Stimulated activated memory B cell treated with anti-CD40 and anti-IgM and Interleukin-4, amounts not matched to agents 10 μg/mL and 1 μg/mL and 100 μg/mL, for 72 hours (primary cell): Measurements from ENCODE around the gene PBX3.

ENCODE experiments used
- ATAC-seq: fragments of 150-1000 bp; cut with Tn5 transposase; 2 replicates; pipeline ENCODE4 v1.10.0; 2021
- H3K27ac Mint-ChIP-seq: one replicate; pipeline ENCODE4 v1.8.0; 2022; ENCODE audit warnings: mild to moderate bottlenecking, mixed read lengths
- H3K27me3 Mint-ChIP-seq: one replicate; pipeline ENCODE4 v1.8.0; 2022; ENCODE audit warnings: mixed read lengths
- H3K36me3 Mint-ChIP-seq: one replicate; pipeline ENCODE4 v1.8.0; 2022; ENCODE audit warnings: mixed read lengths
- H3K4me1 Mint-ChIP-seq: one replicate; pipeline ENCODE4 v1.8.0; 2022; ENCODE audit warnings: mixed read lengths
- H3K4me3 Mint-ChIP-seq: one replicate; pipeline ENCODE4 v1.8.0; 2022; ENCODE audit warnings: mild to moderate bottlenecking, moderate library complexity, mixed read lengths
- H3K9me3 Mint-ChIP-seq: one replicate; pipeline ENCODE4 v1.8.0; 2022; ENCODE audit warnings: mixed read lengths

The PBX3 gene

DNA sequence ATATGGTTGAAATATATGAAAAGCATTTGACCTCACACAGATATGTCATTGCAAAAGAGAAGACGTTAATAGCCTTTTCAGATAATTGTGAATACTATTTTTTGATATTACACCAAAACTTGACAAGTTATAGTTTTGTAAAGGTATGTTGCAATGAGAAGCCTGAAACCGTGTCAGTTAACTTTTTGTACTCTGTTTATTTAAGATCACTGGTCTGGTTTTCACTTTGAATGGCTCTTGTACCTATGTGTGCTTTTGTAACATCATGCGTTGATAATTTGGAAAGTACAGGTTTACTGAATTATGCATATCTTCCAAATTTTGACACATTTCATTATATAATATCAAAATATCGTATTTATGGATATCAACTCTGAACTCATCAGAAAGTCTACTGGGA is 177.2 kb downstream of the PBX3 start:
- no peak for ATAC-seq

DNA sequence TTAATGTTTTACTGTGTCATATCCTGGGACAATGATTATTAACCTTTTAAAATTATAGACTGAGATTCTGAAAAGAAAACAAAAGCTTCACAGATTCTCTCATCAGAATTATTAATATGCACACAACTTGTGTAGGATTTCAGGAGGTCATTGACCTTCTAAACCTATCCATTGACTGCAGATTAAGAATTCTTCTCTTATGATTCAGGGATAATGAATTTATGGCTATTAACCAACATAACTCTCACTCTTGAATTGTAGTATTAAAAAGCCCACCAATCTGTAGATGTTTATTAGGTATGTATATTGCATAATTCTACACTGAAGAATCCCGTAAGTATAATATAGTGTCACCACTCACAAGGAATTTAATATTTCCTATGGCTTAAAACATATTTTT is 179.8 kb downstream of the PBX3 start:
- H3K4me1 Mint-ChIP-seq, result no peaks in the 10 kb centered on the region
- ATAC-seq, result no peak
- H3K9me3 Mint-ChIP-seq, result no peaks in the 10 kb centered on the region
- H3K27me3 Mint-ChIP-seq, result no peaks in the 10 kb centered on the region
- no peak overlapping the region for H3K27ac Mint-ChIP-seq
- H3K4me3 Mint-ChIP-seq, result no peak overlapping the region
- peaks cover 29% of the 10 kb centered on the region for H3K36me3 Mint-ChIP-seq

More for the DNA sequence above, 177.2 kb downstream of the PBX3 start:
- H3K4me1 Mint-ChIP-seq, result no peaks in the 10 kb centered on the region
- peaks cover 16% of the 10 kb centered on the region for H3K36me3 Mint-ChIP-seq
- no peaks in the 10 kb centered on the region for H3K9me3 Mint-ChIP-seq
- H3K27me3 Mint-ChIP-seq, result no peaks in the 10 kb centered on the region
- no peak overlapping the region for H3K27ac Mint-ChIP-seq
- H3K4me3 Mint-ChIP-seq, result no peak overlapping the region

GRCh38 chr9:125929846-125930245 is 182.7 kb downstream of the PBX3 start:
- no peak for ATAC-seq
- Mint-ChIP-seq H3K27me3 (no peaks in the 10 kb centered on the region), H3K9me3 (no peaks in the 10 kb centered on the region), H3K27ac (no peak overlapping the region), H3K4me1 (no peaks in the 10 kb centered on the region), H3K4me3 (no peak overlapping the region), H3K36me3 (peaks cover 29% of the 10 kb centered on the region)

DNA sequence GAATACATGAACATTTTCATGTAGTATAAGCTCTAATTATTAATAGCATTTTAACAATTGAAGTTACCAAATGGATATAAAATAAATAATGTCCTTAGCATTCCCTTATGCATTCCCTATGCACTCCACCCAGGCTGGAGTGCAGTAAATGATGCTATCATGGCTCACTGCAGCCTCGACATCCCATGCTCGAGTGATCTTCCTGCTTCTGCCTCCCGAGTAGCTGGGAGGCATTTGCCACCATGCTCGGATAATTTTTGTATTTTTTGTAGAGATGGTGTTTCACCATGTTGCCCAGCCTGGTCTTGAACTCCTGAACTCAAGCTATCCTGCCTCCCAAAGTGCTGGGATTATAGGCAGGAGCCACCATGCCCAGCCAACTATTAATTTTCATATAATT is 184.0 kb downstream of the PBX3 start:
- H3K4me1 Mint-ChIP-seq, result no peaks in the 10 kb centered on the region
- H3K4me3 Mint-ChIP-seq, result no peak overlapping the region
- ATAC-seq, result no peak
- H3K27me3 Mint-ChIP-seq, result no peaks in the 10 kb centered on the region
- no peaks in the 10 kb centered on the region for H3K9me3 Mint-ChIP-seq
- H3K27ac Mint-ChIP-seq, result no peak overlapping the region
- peaks cover 29% of the 10 kb centered on the region for H3K36me3 Mint-ChIP-seq

GRCh38 chr9:125932012-125932411 is 184.8 kb downstream of the PBX3 start:
- Mint-ChIP-seq H3K27ac (no peak overlapping the region), H3K9me3 (no peaks in the 10 kb centered on the region), H3K27me3 (no peaks in the 10 kb centered on the region), H3K4me1 (no peaks in the 10 kb centered on the region), H3K36me3 (peaks cover 28% of the 10 kb centered on the region), H3K4me3 (no peak overlapping the region)
- ATAC-seq, result no peak

DNA sequence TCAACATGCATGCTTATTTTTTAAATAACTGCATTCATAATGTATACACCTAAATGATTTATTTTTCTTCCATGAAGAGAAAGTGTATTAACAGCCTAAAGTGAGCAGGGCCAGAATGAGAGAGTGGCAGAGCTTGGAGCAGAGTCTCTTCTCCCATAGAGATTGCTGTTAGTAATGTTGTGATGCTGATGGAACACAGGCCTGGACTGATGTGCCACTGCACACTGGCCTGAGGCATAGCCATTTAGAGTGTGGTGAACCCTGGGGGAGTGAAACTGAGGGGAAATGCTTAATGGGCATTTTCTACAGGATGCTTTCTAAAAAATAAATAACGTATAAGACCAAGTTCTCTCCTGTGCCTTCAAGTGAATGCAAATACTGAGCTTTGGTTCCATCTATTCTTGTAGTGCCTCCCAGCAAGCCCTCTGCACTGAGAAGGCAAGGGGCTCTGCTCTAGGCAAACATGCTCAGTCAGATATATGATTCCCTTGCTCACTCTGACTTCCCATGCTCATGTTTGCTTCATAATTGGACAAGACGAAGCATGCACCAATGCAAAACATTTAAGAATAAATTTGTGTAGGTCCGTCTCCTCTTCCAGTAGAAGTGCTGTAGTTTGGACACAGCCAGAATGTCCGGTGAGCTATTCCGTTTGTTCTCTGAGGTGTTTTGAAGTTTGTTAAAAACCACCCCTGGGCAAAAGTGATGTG is 185.7 kb downstream of the PBX3 start:
- ATAC-seq, result no peak
- no peaks in the 10 kb centered on the region for H3K4me1 Mint-ChIP-seq
- H3K4me3 Mint-ChIP-seq, result no peak overlapping the region
- H3K27ac Mint-ChIP-seq, result no peak overlapping the region
- no peaks in the 10 kb centered on the region for H3K9me3 Mint-ChIP-seq
- H3K36me3 Mint-ChIP-seq, result peaks cover 21% of the 10 kb centered on the region
- H3K27me3 Mint-ChIP-seq, result no peaks in the 10 kb centered on the region

DNA sequence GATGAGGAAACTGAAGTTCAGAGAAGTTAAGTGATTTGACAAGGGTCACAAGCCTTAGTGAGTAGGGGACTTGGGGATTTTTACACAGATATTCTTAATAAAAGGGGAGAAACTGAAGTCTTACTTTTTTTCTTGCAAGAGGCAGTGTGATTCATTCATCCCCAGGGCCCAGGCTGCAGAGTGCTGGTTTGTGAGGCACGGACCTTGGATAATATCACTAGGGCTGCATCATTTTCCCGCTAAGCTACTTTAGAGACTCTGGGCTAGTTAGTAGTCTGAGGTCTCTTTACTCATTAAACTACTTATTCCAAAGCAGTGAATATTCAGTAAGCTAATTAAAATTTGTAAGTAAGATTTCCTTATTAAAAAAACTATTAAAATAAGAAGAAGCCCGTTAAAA is 195.0 kb downstream of the PBX3 start:
- no peak overlapping the region for H3K4me3 Mint-ChIP-seq
- no peak overlapping the region for H3K27ac Mint-ChIP-seq

DNA sequence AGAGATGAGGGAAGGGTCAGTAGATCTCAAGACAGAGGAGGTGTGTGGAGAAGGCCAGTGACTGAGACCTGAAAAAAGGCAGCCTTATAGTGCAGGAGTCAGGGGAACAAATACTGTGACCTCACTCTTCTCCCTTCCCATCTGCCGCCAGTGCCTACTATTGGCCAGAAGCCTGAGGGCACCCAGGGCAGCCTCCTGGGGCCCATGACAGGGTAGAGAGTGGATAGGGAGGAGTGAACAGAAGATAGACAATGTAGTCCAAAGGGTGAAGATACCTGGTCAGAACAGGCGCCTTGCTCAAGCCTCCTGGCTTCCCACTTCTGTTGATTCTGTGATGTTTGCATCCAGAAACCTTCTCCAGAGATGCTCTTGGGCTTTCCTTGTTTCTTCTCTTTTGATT is 196.7 kb downstream of the PBX3 start:
- no peaks in the 10 kb centered on the region for H3K27me3 Mint-ChIP-seq
- peaks cover 71% of the 10 kb centered on the region for H3K36me3 Mint-ChIP-seq
- no peak overlapping the region for H3K4me3 Mint-ChIP-seq
- peaks cover 17% of the 10 kb centered on the region for H3K9me3 Mint-ChIP-seq
- no peak overlapping the region for H3K27ac Mint-ChIP-seq
- H3K4me1 Mint-ChIP-seq, result no peaks in the 10 kb centered on the region
- ATAC-seq, result no peak

More for the DNA sequence above, 195.0 kb downstream of the PBX3 start:
- Mint-ChIP-seq H3K4me1 (no peaks in the 10 kb centered on the region), H3K9me3 (peaks cover 17% of the 10 kb centered on the region), H3K36me3 (peaks cover 70% of the 10 kb centered on the region), H3K27me3 (no peaks in the 10 kb centered on the region)
- no peak for ATAC-seq

DNA sequence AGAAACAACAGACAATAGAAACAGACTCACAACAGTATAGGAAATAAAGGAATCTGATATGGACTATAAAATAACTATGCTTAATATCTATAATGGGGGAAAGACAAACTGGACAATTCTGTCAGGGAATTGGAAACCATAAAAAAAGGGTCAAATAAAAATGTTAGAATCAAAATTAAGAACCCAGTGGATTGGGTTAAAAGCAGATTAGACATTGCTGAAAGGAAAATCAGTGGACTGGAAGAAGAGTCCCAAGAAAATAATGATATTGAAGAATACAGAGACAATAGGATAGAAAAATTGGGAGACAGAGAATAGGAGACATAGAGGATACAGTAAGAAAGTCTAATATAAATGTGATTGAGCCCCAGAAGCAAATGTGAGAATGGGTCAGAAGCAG is 199.2 kb downstream of the PBX3 start:
- ATAC-seq, result no peak

GRCh38 chr9:125948887-125949596 is 201.9 kb downstream of the PBX3 start:
- H3K4me1 Mint-ChIP-seq, result no peaks in the 10 kb centered on the region
- peaks cover 17% of the 10 kb centered on the region for H3K9me3 Mint-ChIP-seq
- H3K27me3 Mint-ChIP-seq, result no peaks in the 10 kb centered on the region
- ATAC-seq, result no peak
- H3K36me3 Mint-ChIP-seq, result peaks cover 46% of the 10 kb centered on the region
- H3K27ac Mint-ChIP-seq, result no peak overlapping the region
- no peak overlapping the region for H3K4me3 Mint-ChIP-seq

More for the DNA sequence above, 199.2 kb downstream of the PBX3 start:
- H3K36me3 Mint-ChIP-seq, result peaks cover 59% of the 10 kb centered on the region
- H3K27me3 Mint-ChIP-seq, result no peaks in the 10 kb centered on the region
- no peak overlapping the region for H3K27ac Mint-ChIP-seq
- no peak overlapping the region for H3K4me3 Mint-ChIP-seq
- peaks cover 17% of the 10 kb centered on the region for H3K9me3 Mint-ChIP-seq
- H3K4me1 Mint-ChIP-seq, result no peaks in the 10 kb centered on the region

GRCh38 chr9:125949703-125950460 is 202.7 kb downstream of the PBX3 start:
- no peak for ATAC-seq
- Mint-ChIP-seq H3K4me1 (no peaks in the 10 kb centered on the region), H3K27me3 (no peaks in the 10 kb centered on the region), H3K9me3 (peaks cover 14% of the 10 kb centered on the region), H3K36me3 (peaks cover 38% of the 10 kb centered on the region), H3K27ac (no peak overlapping the region), H3K4me3 (no peak overlapping the region)

GRCh38 chr9:125950880-125951471 is 203.8 kb downstream of the PBX3 start:
- H3K9me3 Mint-ChIP-seq, result peaks cover 7% of the 10 kb centered on the region
- H3K36me3 Mint-ChIP-seq, result peaks cover 32% of the 10 kb centered on the region
- ATAC-seq, result no peak
- no peaks in the 10 kb centered on the region for H3K4me1 Mint-ChIP-seq
- H3K27me3 Mint-ChIP-seq, result no peaks in the 10 kb centered on the region
- H3K4me3 Mint-ChIP-seq, result no peak overlapping the region
- H3K27ac Mint-ChIP-seq, result no peak overlapping the region

GRCh38 chr9:125953314-125954019 is 206.3 kb downstream of the PBX3 start:
- Mint-ChIP-seq H3K27ac (no peak overlapping the region), H3K4me3 (no peak overlapping the region), H3K36me3 (peaks cover 18% of the 10 kb centered on the region), H3K27me3 (no peaks in the 10 kb centered on the region), H3K4me1 (peaks cover 4% of the 10 kb centered on the region), H3K9me3 (no peaks in the 10 kb centered on the region)
- no peak for ATAC-seq

- no peak overlapping the region for H3K27ac Mint-ChIP-seq
- H3K27me3 Mint-ChIP-seq, result no peaks in the 10 kb centered on the region
- H3K4me3 Mint-ChIP-seq, result no peak overlapping the region
- peaks cover 31% of the 10 kb centered on the region for H3K36me3 Mint-ChIP-seq
- H3K9me3 Mint-ChIP-seq, result no peaks in the 10 kb centered on the region
- H3K4me1 Mint-ChIP-seq, result peaks cover 13% of the 10 kb centered on the region
- no peak for ATAC-seq
Measured at GRCh38 chr9:125956102-125956501, 208.9 kb downstream of the PBX3 start.

- peaks cover 57% of the 10 kb centered on the region for H3K36me3 Mint-ChIP-seq
- no peak for ATAC-seq
- H3K4me1 Mint-ChIP-seq, result peaks cover 30% of the 10 kb centered on the region
- no peak overlapping the region for H3K27ac Mint-ChIP-seq
- H3K9me3 Mint-ChIP-seq, result no peaks in the 10 kb centered on the region
- no peak overlapping the region for H3K4me3 Mint-ChIP-seq
- no peaks in the 10 kb centered on the region for H3K27me3 Mint-ChIP-seq
Measured at GRCh38 chr9:125959315-125959714, 212.1 kb downstream of the PBX3 start.
